Measurements from ENCODE around the gene RIOK3.
A peak's percentile ranks its signal among the peaks of the same experiment; 100 is the strongest.

RIOK3 gene

GRCh38 chr18:23524213-23524707 is 71.2 kb downstream of the RIOK3 start:
- DNase-seq (ENCODE audit: low read depth), result no peak
- no peak for TF ChIP-seq CTCF (IDR thresholded peaks at IDR 0.05; ENCODE audit: control insufficient read depth, insufficient read depth, low read depth, low read length, missing control alignments)
- H3K4me3 ChIP-seq (ENCODE audit: control insufficient read depth, low read depth, low read length), result no peak overlapping the region

- DNase-seq (ENCODE audit: low read depth), result no peak
- no peak for TF ChIP-seq CTCF (IDR thresholded peaks at IDR 0.05; ENCODE audit: control insufficient read depth, insufficient read depth, low read depth, low read length, missing control alignments)
- H3K4me3 ChIP-seq (ENCODE audit: control insufficient read depth, low read depth, low read length), result no peak overlapping the region
Measured at GRCh38 chr18:23526501-23527063, 73.5 kb downstream of the RIOK3 start.

- H3K4me3 ChIP-seq (ENCODE audit: control insufficient read depth, low read depth, low read length), result no peak overlapping the region
- DNase-seq (ENCODE audit: low read depth), result peak; percentile 35
- no peak for TF ChIP-seq CTCF (IDR thresholded peaks at IDR 0.05; ENCODE audit: control insufficient read depth, insufficient read depth, low read depth, low read length, missing control alignments)
Measured at GRCh38 chr18:23528580-23529472, 75.7 kb downstream of the RIOK3 start.

GRCh38 chr18:23529604-23530003 is 76.5 kb downstream of the RIOK3 start:
- no peak overlapping the region for H3K4me3 ChIP-seq (ENCODE audit: control insufficient read depth, low read depth, low read length)
- TF ChIP-seq CTCF (IDR thresholded peaks at IDR 0.05; ENCODE audit: control insufficient read depth, insufficient read depth, low read depth, low read length, missing control alignments), result no peak

GRCh38 chr18:23530195-23530594 is 77.1 kb downstream of the RIOK3 start:
- DNase-seq (ENCODE audit: low read depth), result no peak
- TF ChIP-seq CTCF (IDR thresholded peaks at IDR 0.05; ENCODE audit: control insufficient read depth, insufficient read depth, low read depth, low read length, missing control alignments), result no peak
- H3K4me3 ChIP-seq (ENCODE audit: control insufficient read depth, low read depth, low read length), result no peak overlapping the region

More at GRCh38 chr18:23529604-23530003, 76.5 kb downstream of the RIOK3 start:
- DNase-seq (ENCODE audit: low read depth), result no peak

GRCh38 chr18:23531912-23532311 is 78.8 kb downstream of the RIOK3 start:
- DNase-seq (ENCODE audit: low read depth), result no peak
- H3K4me3 ChIP-seq (ENCODE audit: control insufficient read depth, low read depth, low read length), result no peak overlapping the region
- TF ChIP-seq CTCF (IDR thresholded peaks at IDR 0.05; ENCODE audit: control insufficient read depth, insufficient read depth, low read depth, low read length, missing control alignments), result no peak

All from AG09309 (cell line).